Spleen (tissue), 7 donors: ENCODE data around the gene SEBOX.
A peak's percentile ranks its signal among the peaks of the same experiment; 100 is the strongest.

Experiments
- POLR2A ChIP-seq, 3 donors: fragments of 450-650 bp; IDR thresholded peaks; one replicate each; pipeline ENCODE4 v1.5.1; 2017; ENCODE audit warnings: antibody characterized with exemption in 3 of 3, mild to moderate bottlenecking in 1 of 3
- POLR2AphosphoS5 ChIP-seq, 3 donors: sonication (generic); formaldehyde crosslinking; IDR thresholded peaks; one replicate each; pipeline ENCODE4 v1.5.1; 2017; ENCODE audit warnings: antibody characterized with exemption in 3 of 3
- TF ChIP-seq, protein P1 (sequence below), 11 experiments: fragments of 200-600 bp in 7 of 11; fragments of 450-650 bp in 4 of 11; sonication (generic) in 4 of 11; IDR thresholded peaks in 8 of 11; conservative IDR thresholded peaks in 3 of 11; 1 replicate in 7 of 11; 2 replicates in 4 of 11; pipeline versions ENCODE4 v1.4.0 to v1.8.0; 2016 to 2021; ENCODE audit warnings: antibody characterized with exemption in 11 of 11, inconsistent platforms in 4 of 11, mild to moderate bottlenecking in 1 of 11
- donor health status: DM: no; HTN: no; CAD: no; lungs with moderate emphysema.
- donor health status: DM: no; HTN: no; CAD: no.
- donor health status: DM: no; HTN: no; CAD: no.

DNA sequence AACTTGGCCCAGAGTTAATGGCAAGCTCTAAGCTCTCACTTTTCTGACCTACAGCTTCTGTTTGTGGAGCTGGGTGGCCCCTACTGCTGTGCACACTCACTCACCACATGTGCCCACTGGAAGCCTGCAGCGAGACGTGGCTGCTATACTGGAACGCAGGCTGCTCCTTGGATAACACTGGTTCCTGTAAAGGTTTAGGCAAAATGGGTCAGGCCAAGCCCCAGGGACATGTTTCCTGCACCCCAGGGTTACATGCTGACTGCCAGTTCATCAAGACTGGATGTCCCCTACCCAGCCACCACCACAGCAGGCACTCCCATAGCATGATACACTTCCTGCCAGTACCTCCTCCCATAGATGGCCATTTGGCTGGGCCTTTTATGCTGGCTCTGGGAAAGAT, 16.0 kb downstream of the SEBOX start:
- TF ChIP-seq, protein P1, sequence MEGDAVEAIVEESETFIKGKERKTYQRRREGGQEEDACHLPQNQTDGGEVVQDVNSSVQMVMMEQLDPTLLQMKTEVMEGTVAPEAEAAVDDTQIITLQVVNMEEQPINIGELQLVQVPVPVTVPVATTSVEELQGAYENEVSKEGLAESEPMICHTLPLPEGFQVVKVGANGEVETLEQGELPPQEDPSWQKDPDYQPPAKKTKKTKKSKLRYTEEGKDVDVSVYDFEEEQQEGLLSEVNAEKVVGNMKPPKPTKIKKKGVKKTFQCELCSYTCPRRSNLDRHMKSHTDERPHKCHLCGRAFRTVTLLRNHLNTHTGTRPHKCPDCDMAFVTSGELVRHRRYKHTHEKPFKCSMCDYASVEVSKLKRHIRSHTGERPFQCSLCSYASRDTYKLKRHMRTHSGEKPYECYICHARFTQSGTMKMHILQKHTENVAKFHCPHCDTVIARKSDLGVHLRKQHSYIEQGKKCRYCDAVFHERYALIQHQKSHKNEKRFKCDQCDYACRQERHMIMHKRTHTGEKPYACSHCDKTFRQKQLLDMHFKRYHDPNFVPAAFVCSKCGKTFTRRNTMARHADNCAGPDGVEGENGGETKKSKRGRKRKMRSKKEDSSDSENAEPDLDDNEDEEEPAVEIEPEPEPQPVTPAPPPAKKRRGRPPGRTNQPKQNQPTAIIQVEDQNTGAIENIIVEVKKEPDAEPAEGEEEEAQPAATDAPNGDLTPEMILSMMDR (IDR thresholded peaks at IDR 0.05 in 8 of 11, conservative IDR thresholded peaks at IDR 0.05 in 3 of 11) = no peak
- peak in 1 of 3 donors; percentile 37 for TF ChIP-seq POLR2AphosphoS5 (IDR thresholded peaks at IDR 0.05)
- TF ChIP-seq POLR2A (IDR thresholded peaks at IDR 0.05) = no peak
